ENCODE results near the gene ABCA3.

- no peak for TF ChIP-seq EZH2 (IDR thresholded peaks at IDR 0.05; ENCODE audit: low read length, missing control alignments)
- TF ChIP-seq CTCF (conservative IDR thresholded peaks at IDR 0.05 in 1 of 2, IDR thresholded peaks at IDR 0.05 in 1 of 2; ENCODE audit: low read depth in 1 of 2, low read length in 2 of 2) = no peak
Observed at GRCh38 chr16:2246301-2246885, 94.1 kb downstream of the ABCA3 start.

Measured in fibroblast of lung (primary cell).